Endothelial cell of umbilical vein (primary cell): ENCODE data around the gene MMS22L. TPM values are rescaled to one million over a fixed set of nuclear protein-coding genes. Genes with fewer than 3 reads are reported as not detected.

Source experiments
- BruUV-seq: library from RNA; stranded (reverse); fragments of 400-500 nt; replicated peaks from 2 replicates; lab custom pipeline; 2021; lab: Mats Ljungman, UMichigan
- CTCF ChIA-PET: fragments of 300-600, 350-600 bp; sonication (Branson Sonifier 250); formaldehyde crosslinking; loops from one replicate; lab custom pipeline; 2021; ENCODE audit warnings: antibody characterized with exemption, inconsistent platforms; lab: Charles Lee
- POLR2A ChIA-PET: fragments of 300-600, 350-600 bp; sonication (Branson Sonifier 250); formaldehyde crosslinking; loops from one replicate; lab custom pipeline; 2021; ENCODE audit warnings: antibody characterized with exemption, inconsistent platforms; lab: Charles Lee
- DNase-seq: peaks from one replicate; pipeline ENCODE4 v3.0.0-alpha.2; 2011; ENCODE audit warnings: low read depth, low spot score
- FAIRE-seq: peaks from 2 replicates; lab custom pipeline; 2011; peaks lifted over from hg19 to GRCh38; lab: Jason Lieb, UNC
- H2AFZ ChIP-seq: 2 replicates; pipeline ENCODE4 v1.6.0; 2012; ENCODE audit warnings: low read depth, low read length, control low read depth, inconsistent platforms
- H3K27ac ChIP-seq: 2 replicates; pipeline ENCODE4 v1.5.1; 2011; ENCODE audit warnings: low read depth, mild to moderate bottlenecking, control low read depth, low read length, moderate library complexity; ENCODE audit not compliant: insufficient read depth
- H3K27me3 ChIP-seq, 2 experiments: 2 replicates each; pipeline versions ENCODE4 v1.6.0 to v1.6.1; 2011; ENCODE audit warnings: low read length in 2 of 2, mixed read lengths in 1 of 2; ENCODE audit not compliant: control insufficient read depth in 2 of 2, insufficient read depth in 2 of 2
- H3K36me3 ChIP-seq, 2 experiments: 2 replicates in 1 of 2; 3 replicates in 1 of 2; pipeline ENCODE4 v1.5.1; 2011; ENCODE audit warnings: low read length in 2 of 2, mild to moderate bottlenecking in 1 of 2, moderate library complexity in 1 of 2; ENCODE audit not compliant: control insufficient read depth in 2 of 2, insufficient read depth in 2 of 2; ENCODE audit errors: extremely low read depth in 1 of 2
- H3K4me1 ChIP-seq: 3 replicates; pipeline ENCODE4 v1.5.1; 2011; ENCODE audit warnings: mild to moderate bottlenecking, low read length; ENCODE audit not compliant: control insufficient read depth, insufficient read depth; ENCODE audit errors: extremely low read depth
- H3K4me2 ChIP-seq: 2 replicates; pipeline ENCODE4 v1.6.1; 2011; ENCODE audit warnings: low read length, control low read depth, mixed read lengths; ENCODE audit not compliant: insufficient read depth
- H3K4me3 ChIP-seq, 3 experiments: fragments of 200-600 bp in 1 of 3; sonication (generic), shearing (Covaris generic) in 1 of 3; replicated peaks in 1 of 3; 2 replicates each; pipeline ENCODE4 v1.5.1; 2011 to 2016; ENCODE audit warnings: control low read depth in 3 of 3, low read length in 3 of 3, mild to moderate bottlenecking in 2 of 3, inconsistent platforms in 1 of 3, low read depth in 1 of 3, moderate library complexity in 1 of 3; ENCODE audit not compliant: insufficient read depth in 1 of 3
- H3K79me2 ChIP-seq: 2 replicates; pipeline ENCODE4 v1.6.0; 2012; ENCODE audit warnings: low read length, inconsistent platforms; ENCODE audit not compliant: control insufficient read depth, insufficient read depth
- H3K9ac ChIP-seq: replicated peaks from 2 replicates; pipeline ENCODE3; 2011; ENCODE audit warnings: low read length, control low read depth; ENCODE audit not compliant: insufficient read depth; ENCODE audit errors: extremely low read depth
- H3K9me1 ChIP-seq: replicated peaks from 3 replicates; pipeline ENCODE4 v1.6.0; 2011; ENCODE audit warnings: mild to moderate bottlenecking, low read length; ENCODE audit not compliant: control insufficient read depth, insufficient read depth; ENCODE audit errors: extremely low read depth
- H3K9me3 ChIP-seq: replicated peaks from 2 replicates; pipeline ENCODE4 v1.5.1; 2012; ENCODE audit warnings: low read length, inconsistent platforms; ENCODE audit not compliant: control insufficient read depth, insufficient read depth
- H4K20me1 ChIP-seq: replicated peaks from 2 replicates; pipeline ENCODE3; 2011; ENCODE audit warnings: mild to moderate bottlenecking, low read length; ENCODE audit not compliant: control insufficient read depth, insufficient read depth; ENCODE audit errors: extremely low read depth
- CTCF ChIP-seq, 2 donors: IDR thresholded peaks; 1 replicate in 1 of 2; 2 replicates in 1 of 2; pipeline ENCODE4 v1.5.1; 2011; ENCODE audit warnings: low read length in 2 of 2, mild to moderate bottlenecking in 2 of 2, moderate library complexity in 2 of 2, control low read depth in 1 of 2, inconsistent platforms in 1 of 2, low read depth in 1 of 2; ENCODE audit not compliant: insufficient read depth in 1 of 2; ENCODE audit errors: extremely low read depth in 1 of 2
- EZH2 ChIP-seq: IDR thresholded peaks from 2 replicates; pipeline ENCODE4 v1.6.1; 2012; ENCODE audit warnings: borderline replicate concordance, low read depth, mild to moderate bottlenecking, moderate library complexity, low read length, inconsistent platforms; ENCODE audit not compliant: severe bottlenecking
- JUN ChIP-seq: IDR thresholded peaks from 2 replicates; pipeline ENCODE4 v1.6.1; 2011; ENCODE audit warnings: borderline replicate concordance, low read depth; ENCODE audit not compliant: insufficient read length, insufficient read depth
- MAX ChIP-seq: IDR thresholded peaks from 2 replicates; pipeline ENCODE4 v1.6.1; 2011; ENCODE audit not compliant: insufficient read depth, insufficient read length
- POLR2A ChIP-seq: IDR thresholded peaks from 2 replicates; pipeline ENCODE4 v1.6.1; 2012; ENCODE audit warnings: low read depth, mild to moderate bottlenecking, control low read depth, low read length
- POLR2AphosphoS5 ChIP-seq: IDR thresholded peaks from 2 replicates; pipeline ENCODE4 v1.6.1; 2012; ENCODE audit warnings: low read depth, mild to moderate bottlenecking, control low read depth, low read length, moderate library complexity; ENCODE audit not compliant: insufficient read depth
- dilution Hi-C: fragments of 300-500 bp; cut with MboI; formaldehyde crosslinking; loops from one replicate; pipeline ENCODE4 v1.15.0; 2019; ENCODE audit warnings: low sequenced_read_pairs; ENCODE audit not compliant: extremely low pct_ligation_motif_present
- intact Hi-C: fragments of 100-400 bp; cut with micrococcal nuclease; formaldehyde crosslinking; loops from one replicate; pipeline ENCODE4 v1.10.0; 2022
- polyA plus RNA-seq, 4 experiments: library from polyadenylated mRNA; depleted of rRNA in 3 of 4; stranded (reverse) in 3 of 4; unstranded in 1 of 4; fragments of >200 nt; gene quantifications; 2 replicates each; pipeline versions ENCODE4 v1.2.1 to v1.2.3, GENCODE V29; 2011 to 2012; ENCODE audit warnings: missing spikeins in 1 of 4
- total RNA-seq: library from RNA; stranded (reverse); gene quantifications from 2 replicates; pipeline ENCODE4 v1.2.3, GENCODE V29; 2021

MMS22L gene
- total and polyA plus RNA-seq, 2 donors (not counting 3 experiments of a cell fraction or from before 2014, with no cell fraction given) = 5.5 to 19.3 TPM

- H3K4me3 ChIP-seq = no peak overlapping the region
- no peaks in the 10 kb centered on the region for H4K20me1 ChIP-seq
- no peak overlapping the region for H3K4me2 ChIP-seq
- H3K36me3 ChIP-seq = peaks cover 0 to 2% of the 10 kb centered on the region in 2 experiments
- no peak for DNase-seq
- BruUV-seq = no TSS peak
- no peak for FAIRE-seq
- no peaks in the 10 kb centered on the region for H3K79me2 ChIP-seq
- no peaks in the 10 kb centered on the region for H3K27me3 ChIP-seq
- no peaks in the 10 kb centered on the region for H3K9me1 ChIP-seq
- no peaks in the 10 kb centered on the region for H3K9me3 ChIP-seq
- H2AFZ ChIP-seq = no peak overlapping the region
- peaks cover 4% of the 10 kb centered on the region for H3K4me1 ChIP-seq
- H3K27ac ChIP-seq = no peak overlapping the region
- intact Hi-C loops = no loop called here
- ChIA-PET CTCF (interaction anchor here (1.2 to 1.5 kb wide), 4 partner anchors 9 to 217 kb away, joined by 3 to 5 read pairs (median 3); no protein-coding TSS in a partner anchor), POLR2A (no interaction called here)
- dilution Hi-C loops = no loop called here
- TF ChIP-seq MAX = no peak
- H3K9ac ChIP-seq = no peak overlapping the region
These were observed 107.2 kb downstream of the MMS22L start for GRCh38 chr6:97175806-97176205.

- CTCF ChIA-PET = interaction anchor here (1.2 to 1.5 kb wide), 3 partner anchors 8 to 218 kb away, joined by 3 to 5 read pairs (median 3); no protein-coding TSS in a partner anchor
- H3K79me2 ChIP-seq = no peaks in the 10 kb centered on the region
- no peak overlapping the region for H2AFZ ChIP-seq
- dilution Hi-C loops = no loop called here
- no peak for TF ChIP-seq JUN
- TF ChIP-seq CTCF (IDR thresholded peaks at IDR 0.05; ENCODE audit: extremely low read depth in 1 of 2, insufficient read depth in 1 of 2, low read depth in 1 of 2, low read length in 2 of 2) = no peak
- no peak for TF ChIP-seq EZH2
- TF ChIP-seq POLR2A = no peak
- TF ChIP-seq POLR2AphosphoS5 = no peak
- H3K4me1 ChIP-seq = peaks cover 3% of the 10 kb centered on the region
- no peaks in the 10 kb centered on the region for H3K9me1 ChIP-seq
- H3K9me3 ChIP-seq = no peaks in the 10 kb centered on the region
- intact Hi-C loops = no loop called here
- H3K4me2 ChIP-seq = no peak overlapping the region
- H4K20me1 ChIP-seq = no peaks in the 10 kb centered on the region
- no peaks in the 10 kb centered on the region for H3K27me3 ChIP-seq
- POLR2A ChIA-PET = no interaction called here
- no peak overlapping the region for H3K27ac ChIP-seq
- no peak overlapping the region for H3K4me3 ChIP-seq
- peaks cover 0 to 3% of the 10 kb centered on the region in 2 experiments for H3K36me3 ChIP-seq
- DNase-seq (no peak), FAIRE-seq (no peak)
- H3K9ac ChIP-seq = no peak overlapping the region
- no TSS peak for BruUV-seq
These were observed 108.5 kb downstream of the MMS22L start for GRCh38 chr6:97174471-97174870.
